ENCODE measurements around the gene PTCD2.
"Not testable (repeated sequence)": the region's sequence is repeated elsewhere in the genome, so short reads cannot be mapped to it uniquely, and the experiment has no call there.

Gene PTCD2

GRCh38 chr5:72298711-72299110 lies 21.5 kb upstream of the PTCD2 start:
- DNase-seq: no peak

DNA sequence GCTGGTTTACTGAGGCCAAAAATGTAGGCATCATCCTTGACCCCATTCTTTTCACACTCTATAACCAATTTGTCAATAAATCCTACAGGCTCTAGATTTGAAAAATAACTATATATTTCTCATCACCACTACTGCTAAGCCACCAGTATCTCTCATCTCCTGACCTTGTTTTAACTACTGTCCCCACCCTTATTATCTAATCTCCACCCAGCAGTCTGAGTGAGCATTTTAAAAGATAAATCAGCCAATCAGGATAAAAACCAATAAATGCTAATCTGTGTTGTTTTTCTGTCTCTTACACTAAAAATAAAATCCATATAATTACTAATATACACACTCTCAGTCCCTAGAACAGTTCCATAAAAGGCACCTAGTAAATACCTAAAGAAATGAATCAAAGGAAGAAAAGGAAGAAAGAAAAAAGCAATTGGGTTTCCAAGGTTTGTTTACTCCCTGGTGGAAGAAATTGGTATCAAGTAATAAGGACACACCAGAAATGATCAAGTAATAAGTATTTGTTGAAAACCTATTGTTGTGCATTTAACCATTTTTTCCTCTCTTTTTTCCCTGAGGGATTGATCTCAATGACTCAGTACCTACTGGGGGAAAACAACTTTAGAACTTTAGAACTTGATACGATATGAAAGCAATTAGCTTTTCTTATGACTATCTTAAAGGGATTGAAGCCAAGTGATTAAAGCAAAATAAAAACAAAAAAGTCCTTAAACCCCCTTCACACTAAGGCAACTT lies 19.4 kb upstream of the PTCD2 start:
- no peak for DNase-seq

DNA sequence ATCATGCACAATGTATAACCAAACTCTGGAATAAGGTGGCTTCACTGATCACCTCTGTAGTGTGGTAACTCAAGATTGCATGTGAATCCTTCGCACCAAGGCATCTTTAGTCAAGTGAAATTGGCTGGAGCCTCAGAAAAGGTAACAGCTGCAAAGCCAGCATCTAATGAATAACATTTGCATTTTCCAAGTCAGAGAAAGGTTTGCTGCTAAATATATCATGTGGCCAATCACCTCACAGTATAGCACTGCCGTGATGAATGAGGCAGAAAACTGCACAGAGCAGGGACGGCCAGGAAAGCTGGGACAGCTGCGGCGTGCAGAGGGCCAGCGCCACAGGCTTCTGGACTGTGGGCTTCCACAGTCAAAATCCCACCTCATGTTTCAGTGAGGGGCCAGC lies 18.6 kb upstream of the PTCD2 start:
- DNase-seq: no peak

- DNase-seq: no peak
These were observed 18.0 kb upstream of the PTCD2 start for GRCh38 chr5:72302171-72302570.

DNA sequence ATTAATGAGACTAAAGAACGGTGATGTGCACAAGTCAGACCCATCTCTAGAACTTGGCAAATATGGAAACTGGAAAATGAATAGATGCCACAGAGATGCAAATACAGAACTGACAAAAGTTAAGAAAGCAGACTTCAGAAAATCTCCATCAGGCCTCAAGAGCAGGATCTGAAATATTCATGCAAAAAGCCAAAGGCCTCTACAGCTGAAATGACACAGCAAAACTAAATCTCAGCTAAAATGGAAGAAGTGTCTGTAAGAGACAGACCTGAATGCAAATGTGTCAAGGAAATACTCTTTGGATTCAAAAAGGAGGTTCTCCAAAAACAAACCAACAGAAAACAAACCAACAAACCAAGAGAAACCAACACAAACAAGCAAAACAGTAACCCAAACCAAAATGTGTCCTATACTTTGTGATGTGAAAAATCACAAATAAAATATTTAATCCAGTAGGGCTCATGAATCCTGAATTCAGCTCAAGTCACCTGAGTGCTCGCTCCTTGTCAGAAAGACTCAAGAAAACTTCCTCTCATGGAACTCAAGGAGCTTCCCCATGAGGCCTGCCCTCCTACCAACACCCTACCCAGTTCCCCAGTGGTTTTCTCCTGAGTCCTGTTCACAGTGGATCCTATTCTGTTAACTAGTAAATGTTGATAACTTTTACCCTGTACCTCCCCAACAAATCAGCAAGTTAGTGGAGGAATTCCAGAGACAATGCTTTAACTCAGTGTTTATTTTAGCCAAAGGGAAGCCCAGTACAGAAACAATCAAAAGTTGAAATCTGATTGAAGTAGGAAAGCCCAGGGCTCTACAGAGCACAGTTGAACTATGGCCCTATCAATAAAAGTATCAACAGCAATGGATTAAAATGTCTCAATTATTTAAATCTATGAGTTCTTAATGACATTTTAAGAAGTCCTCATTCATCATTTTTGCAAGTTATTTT lies 14.7 kb upstream of the PTCD2 start:
- DNase-seq: peak; percentile 55

DNA sequence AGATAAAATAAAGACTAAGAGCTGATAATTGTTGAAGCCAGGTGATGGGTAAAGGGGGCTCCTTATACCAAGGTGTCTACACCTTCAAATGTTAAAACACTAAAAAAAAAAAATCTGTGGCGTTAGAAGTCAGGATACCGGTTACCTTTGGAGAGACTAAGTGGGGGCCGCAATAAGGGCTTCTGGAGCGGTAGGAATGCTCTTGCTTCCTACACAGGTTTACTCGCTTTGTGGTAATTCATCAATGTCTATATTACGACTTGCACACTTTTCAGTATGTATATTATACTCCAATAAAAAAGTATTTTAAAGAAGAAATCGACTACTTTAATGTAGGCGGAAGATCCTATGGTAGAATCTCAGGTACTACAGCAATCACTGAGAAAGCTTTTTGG lies 12.6 kb upstream of the PTCD2 start:
- no peak for DNase-seq

- DNase-seq: peak; percentile 98
These were observed 12.0 kb upstream of the PTCD2 start for GRCh38 chr5:72307968-72308852.

DNA sequence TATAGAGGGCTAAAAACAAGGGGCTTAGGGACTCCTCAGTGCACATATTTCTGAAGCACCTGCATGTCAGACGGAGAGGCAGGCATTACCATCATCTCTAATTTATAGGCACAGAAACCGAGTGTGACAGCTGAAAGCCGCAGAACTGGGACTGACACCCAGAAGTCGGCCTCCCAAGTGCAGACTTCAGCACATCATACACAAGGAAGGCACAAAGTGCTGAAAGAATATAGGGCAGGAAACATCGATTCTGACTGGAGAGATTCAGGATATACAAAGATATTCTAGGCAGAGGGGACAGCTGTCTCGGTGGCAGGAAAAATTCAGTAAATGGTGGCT lies 11.4 kb upstream of the PTCD2 start:
- no peak for DNase-seq

GRCh38 chr5:72313141-72313540 lies 7.0 kb upstream of the PTCD2 start:
- no peak for DNase-seq

- peak; percentile 82 for DNase-seq
These were observed 5.5 kb upstream of the PTCD2 start for GRCh38 chr5:72314571-72315172.

- not testable (repeated sequence) for DNase-seq
These were observed 668 bp upstream of the PTCD2 start for GRCh38 chr5:72319435-72319975.

DNA sequence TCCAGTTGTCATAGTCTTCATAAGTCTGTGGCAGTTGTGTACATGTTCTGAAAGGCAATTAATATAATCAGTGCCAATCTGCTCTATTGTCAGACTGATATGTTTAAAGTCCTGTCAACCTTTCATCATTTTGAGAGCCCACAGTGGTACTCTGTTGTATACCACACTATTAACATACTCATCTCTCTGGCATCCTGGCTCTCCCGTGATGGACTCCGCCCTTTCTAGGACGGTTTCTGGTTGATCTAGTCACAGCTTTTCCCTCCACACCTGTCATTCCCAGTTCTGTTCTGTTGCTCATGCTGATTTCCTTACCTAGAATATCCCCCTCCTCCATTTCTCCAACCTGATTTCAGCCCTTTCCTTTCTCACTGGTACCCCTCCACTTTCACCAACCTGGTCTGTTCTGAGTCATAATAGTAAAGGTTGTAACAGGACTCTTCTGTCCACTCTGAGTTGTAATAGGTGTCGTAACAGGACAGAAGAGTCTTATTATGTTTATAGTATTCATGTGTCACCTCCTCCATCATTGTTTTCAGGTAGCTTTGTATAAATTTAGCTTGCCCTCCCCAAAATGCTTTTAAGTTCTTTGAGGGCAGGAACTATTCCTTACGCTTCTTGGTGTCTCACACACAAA lies 4.1 kb downstream of the PTCD2 start:
- DNase-seq: no peak

DNA sequence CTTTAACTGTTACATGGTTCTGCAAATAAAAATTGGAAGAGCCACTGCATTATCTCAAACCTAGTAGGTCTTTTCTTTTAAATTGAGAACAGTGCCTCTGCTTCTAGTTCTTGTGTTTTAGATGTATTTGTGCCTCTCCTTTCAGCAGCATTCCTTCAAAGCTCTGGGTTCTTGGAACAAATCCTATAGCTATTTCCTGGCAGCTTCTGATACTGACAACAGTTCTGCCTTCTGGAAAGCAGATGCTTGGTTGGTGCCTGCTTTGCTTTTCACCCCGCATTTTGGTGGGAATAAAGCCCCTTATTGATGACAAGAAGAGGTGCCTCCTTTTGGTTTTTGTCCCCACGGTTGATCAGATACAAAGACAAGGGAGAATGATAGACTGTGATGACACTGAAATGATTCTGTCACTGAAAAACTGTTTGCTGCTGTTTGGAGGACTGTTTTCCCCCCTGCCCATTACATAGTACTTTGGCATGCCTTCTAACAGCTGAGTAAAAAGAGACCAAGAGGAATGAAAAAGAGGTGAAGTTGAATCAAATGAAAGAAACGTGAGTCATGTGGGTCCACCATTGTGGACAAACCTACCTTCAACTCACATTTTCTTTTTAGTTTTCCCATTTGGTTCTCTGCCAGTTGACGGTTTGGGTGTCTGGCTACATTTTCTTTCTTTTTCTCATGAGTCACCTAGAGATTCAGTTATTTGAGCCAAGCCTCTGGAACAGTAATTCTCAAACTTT lies 5.6 kb downstream of the PTCD2 start:
- no peak for DNase-seq

GRCh38 chr5:72326306-72326649 lies 6.1 kb downstream of the PTCD2 start:
- no peak for DNase-seq

GRCh38 chr5:72328172-72328571 lies 8.0 kb downstream of the PTCD2 start:
- no peak for DNase-seq

DNA sequence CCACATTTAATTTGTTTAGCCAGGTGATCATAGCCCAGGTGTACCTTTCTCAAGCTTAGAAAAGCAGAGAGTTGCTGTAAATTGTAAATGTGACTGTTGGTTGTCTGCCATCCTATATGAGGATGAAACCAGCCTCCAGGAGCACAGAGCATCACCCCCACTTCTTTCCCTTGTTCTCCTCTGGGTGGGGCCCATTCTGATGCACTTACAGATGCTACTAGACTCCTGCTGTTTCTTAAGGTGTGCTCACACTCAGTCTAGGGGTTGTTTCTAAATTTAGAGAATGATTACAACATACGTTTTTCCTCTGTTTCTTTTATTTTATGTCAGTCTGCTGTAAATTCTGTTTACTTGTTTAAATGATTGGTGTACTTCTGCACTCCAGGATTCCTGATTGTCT lies 10.5 kb downstream of the PTCD2 start:
- no peak for DNase-seq

DNA sequence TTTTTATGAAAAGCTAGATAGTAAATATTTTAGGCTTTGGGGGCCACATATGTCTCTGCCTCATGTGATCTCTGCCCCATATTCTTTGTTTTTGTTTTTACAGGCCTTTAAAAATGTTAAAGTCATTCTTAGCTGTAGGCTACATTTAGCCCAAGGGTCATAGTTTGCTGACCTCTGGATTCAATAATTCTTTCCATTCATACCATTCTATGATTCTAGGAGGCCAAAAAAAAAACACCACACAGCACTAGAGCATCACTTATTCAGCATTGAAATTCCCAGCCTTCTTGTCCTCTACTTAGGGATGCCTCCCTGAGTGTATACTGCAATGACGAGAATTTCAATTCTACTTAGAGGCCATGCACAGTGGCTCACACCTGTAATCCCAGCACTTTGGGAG lies 17.0 kb downstream of the PTCD2 start:
- no peak for DNase-seq

GRCh38 chr5:72338689-72339209 lies 18.6 kb downstream of the PTCD2 start:
- no peak for DNase-seq

DNA sequence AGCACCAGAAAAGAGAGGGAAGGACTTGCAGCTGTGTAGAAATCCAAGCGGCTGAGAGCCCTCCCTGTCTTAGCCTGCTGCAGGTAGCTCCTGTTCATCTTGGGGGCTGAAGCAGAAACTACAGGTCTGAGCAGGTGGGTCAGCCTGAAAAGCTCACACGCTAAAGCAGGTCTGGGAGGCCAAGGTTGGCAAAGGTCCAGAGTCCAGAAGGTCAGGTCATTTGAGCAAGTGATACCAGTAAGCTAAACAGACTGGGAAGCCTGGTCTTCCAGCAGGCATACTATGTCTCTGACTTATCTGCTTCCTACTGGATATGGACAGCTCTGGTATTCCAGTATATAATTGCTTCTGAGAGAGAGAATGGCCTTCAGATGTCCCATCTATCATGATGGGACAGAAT lies 26.2 kb downstream of the PTCD2 start:
- DNase-seq: no peak

DNA sequence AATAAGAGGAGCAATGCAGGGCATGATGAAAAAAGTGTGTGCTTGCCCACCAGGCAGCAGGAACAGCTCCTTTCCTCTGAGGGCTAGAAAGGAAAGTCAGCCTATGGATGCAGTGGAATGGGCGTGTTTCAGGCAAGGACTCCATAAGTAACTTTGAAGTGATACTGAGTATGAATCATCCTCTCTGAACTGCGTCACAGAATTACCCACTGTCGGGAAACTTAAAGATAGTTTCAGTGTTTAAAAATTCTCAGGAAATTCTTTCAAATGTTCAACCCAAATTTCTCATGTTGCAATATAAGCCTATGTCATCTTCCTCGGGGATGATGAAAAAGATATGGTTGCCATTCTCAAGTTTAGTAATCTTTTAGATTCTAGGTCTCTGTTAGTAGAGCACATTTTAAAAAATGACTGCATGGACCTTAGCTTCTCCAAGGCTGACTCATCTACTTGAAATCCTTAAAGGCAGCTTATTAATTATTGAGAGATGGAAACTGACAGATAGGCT lies 27.7 kb downstream of the PTCD2 start:
- no peak for DNase-seq

DNA sequence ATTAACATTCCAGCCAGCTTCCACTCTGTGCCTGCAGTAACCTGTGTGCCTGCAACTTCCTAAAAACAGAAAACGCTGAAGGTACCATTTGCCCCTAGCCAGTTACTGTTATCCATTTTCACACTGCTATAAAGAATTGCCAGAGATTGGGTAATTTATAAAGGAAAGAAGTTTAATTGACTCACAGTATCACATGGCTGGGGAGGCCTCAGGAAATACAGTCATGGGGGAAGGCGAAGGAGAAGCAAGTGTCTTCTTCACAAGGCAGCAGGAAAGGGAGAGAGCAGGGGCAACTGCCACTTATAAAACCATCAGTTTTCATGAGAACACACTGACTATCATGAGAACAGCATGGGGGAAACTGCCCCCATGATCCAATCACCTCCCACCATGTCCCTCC lies 31.2 kb downstream of the PTCD2 start:
- no peak for DNase-seq

Data from OCI-M1 (cell line).